Activated naive CD8-positive, alpha-beta T cell treated with anti-CD3 and anti-CD28 coated beads, Interleukin-2, amount 50 U/mL, for 16 hours (primary cell): ENCODE results near the gene AFF1.

ENCODE experiments used
- DNase-seq: peaks from one replicate; pipeline ENCODE4 v3.0.0-alpha.2; 2020; ENCODE audit warnings: low read depth, low spot score

The AFF1 gene

DNA sequence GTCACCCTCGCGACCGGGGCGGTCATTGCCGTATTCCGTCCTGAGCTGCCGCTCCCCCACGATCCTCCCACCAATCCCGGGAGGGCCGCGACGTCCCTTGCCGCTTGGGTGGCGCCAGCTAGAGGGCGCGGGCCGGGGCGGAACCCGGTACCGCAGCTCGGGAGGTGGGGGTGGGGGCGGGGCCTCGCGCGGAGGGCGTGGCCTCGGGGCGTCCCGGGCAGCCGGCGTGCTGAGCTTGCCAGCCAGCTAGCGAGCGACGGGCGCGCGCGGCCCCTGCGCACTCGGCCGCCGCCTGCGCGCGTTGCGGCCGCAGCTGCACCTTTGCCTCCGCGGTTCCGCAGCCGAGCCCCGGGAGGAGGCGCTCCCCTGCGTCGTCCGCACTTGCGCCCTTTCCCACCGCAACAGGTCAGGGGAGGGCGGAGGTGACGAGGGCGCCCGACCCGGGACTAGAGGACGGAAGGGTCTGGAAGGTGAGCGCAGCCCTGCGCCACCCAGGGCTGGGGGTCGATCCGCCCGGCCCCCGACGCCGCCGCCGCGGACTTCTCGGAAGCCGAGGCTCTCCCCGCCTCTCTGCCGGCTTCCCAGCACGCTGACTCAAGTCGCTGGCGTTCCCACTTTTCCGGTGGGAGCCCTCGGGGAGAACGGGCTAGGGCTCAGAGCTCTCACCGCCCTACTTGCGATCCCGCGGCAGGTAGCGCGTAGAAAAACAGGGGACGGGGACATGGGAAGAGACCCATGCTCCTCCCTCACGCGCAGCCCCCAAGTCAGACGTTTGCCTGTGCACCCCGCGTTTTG is at the start of gene AFF1:
Gene AFF1, plus strand, starts transcription at position 241 of the 795 bp plus-strand sequence. CDS start 13,523 bp downstream, outside the sequence.
- DNase-seq, result peak; percentile 71

DNA sequence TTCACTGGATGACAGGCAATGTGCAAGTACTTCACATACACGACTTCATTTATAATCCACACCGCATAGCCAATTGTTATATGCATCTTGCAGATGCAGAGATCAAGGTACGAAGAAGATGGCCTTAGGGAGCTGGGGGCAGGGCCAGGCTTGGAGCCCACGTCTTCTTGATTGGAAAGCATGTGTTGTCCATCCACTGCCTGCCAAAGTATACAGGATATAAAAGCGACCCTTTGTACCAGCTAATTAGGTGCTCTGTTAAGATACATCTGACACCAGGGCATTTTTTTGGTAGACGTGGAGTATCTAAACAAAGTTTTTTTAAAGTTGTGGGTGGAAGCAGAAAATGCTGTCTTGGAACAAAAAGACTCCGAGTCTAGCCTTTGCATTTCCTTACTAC is 44.0 kb upstream of the AFF1 start:
- no peak for DNase-seq

DNA sequence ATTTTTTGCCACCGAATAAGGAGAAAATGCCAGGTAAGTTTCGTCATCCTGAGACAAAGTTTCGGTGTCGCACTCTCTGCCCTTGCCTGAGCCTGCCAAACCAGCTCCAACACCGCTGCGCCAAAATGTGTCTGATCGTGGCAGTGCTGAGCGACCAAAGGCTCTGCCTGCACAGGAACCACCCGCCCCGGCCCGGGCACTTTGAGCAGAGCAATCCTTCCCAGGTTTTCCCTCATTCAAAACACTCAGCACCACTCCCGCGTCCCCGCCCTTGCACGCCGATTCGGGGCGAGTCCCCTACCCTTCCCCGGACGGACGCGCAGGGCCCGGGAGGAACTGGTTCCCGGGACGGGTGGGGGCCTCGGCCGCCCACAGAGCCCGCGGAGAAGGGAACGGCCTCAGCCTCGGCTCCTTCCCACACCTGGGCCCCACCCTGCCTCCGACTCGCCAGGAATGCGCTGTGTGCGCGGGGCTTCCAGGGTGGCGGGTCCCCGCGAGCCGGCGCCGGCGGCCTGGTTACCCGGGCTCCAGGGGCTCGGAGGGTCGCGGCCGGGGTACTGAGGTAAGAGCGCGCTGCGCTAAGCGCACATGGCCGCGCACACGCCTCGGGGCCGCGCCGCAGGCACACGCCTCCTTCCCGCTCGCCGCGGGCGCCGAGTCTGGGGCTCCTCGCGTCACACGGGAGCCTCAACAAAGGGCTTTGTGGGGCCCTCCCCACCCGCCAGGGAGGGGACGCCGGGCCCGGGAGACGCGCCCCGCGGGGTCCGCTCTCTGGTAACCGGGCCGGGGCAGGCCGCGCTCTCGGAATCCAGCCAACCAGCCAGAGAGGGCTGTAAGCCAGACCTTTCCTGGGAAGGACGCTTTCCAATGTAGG is 42.8 kb upstream of the AFF1 start, which contains the start of gene C4orf36:
Gene C4orf36, minus strand, starts transcription at position 661 of the 874 bp plus-strand sequence. CDS start 902 bp downstream, outside the sequence.
- no peak for DNase-seq

GRCh38 chr4:86892636-86892960 is 42.2 kb upstream of the AFF1 start:
- no peak for DNase-seq

DNA sequence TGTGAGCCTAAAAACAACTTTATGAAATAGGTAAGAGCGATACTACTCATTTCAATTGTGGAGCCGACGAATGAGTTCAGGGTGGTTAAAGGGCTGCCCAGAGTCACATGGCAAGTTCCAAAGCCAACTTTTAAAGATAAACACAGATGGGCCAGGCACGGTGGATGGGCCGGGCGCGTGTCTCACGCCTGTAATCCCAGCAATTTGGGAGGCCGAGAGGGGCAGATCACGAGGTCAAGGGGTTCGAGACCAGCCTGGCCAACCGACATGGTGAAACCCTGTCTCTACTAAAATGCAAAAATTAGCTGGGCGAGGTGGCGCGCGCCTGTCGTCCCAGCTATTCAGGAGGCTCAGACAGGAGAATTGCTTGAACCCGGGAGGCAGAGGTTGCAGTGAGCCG is 41.7 kb upstream of the AFF1 start:
- DNase-seq, result no peak

DNA sequence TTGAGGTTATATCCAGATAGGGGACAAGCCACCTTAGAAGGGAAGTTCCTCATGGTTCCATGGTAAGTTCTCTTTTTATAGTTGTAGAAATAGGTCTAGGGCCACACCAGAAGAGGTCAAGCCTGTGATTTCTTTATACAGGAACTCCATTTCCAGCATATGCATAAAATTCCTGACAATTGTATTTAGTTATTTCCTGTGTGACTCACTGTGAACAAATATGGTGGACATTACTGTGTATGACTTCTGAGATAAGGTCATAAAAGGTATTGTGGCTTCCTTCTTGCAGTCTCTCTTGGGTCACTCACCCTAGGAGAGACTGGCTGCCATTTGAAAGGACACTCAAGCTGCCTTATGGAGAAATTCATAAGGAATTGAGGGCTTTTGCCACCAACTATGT is 40.4 kb upstream of the AFF1 start:
- DNase-seq, result no peak

GRCh38 chr4:86895692-86896488 is 38.9 kb upstream of the AFF1 start:
- DNase-seq, result no peak

DNA sequence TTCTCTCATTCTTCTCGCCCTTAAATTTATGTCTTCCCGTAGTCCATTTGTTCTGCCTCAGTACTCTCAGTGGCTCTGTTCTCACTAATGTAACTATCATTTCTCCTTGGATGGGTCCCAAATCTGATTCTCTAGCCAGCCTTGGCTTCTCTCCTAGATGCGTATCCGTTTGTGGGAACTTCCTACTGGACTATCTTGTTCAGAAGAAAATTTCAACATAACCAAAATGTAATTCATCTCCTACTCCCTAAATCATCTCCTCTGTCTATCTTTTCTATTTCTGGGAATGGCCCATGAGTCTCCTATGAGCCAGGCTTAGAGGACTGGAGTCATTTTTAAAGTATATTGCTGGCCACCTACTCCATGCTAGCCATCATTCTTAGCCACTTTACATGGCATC is 38.2 kb upstream of the AFF1 start:
- no peak for DNase-seq

GRCh38 chr4:86898562-86898961 is 36.2 kb upstream of the AFF1 start:
- no peak for DNase-seq

DNA sequence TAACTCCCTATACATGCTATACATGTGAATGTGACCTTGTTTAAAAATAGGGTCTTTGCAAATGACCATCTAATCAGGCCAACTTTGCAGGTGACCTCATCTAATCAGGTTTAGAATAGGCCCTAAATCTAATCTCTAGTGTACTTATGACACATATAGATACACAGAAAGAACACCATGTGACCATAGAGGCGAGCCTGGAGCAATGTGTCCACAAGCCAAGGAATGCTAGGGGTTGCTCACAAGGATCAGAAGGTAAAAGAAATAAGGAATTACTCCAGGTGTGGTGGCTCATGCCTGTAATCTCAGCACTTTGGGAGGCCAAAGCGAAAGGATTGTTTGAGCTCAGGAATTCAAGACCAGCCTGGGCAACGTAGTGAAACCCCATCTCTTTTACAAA is 32.9 kb upstream of the AFF1 start:
- DNase-seq, result no peak

GRCh38 chr4:86908251-86908657 is 26.6 kb upstream of the AFF1 start:
- DNase-seq, result no peak

DNA sequence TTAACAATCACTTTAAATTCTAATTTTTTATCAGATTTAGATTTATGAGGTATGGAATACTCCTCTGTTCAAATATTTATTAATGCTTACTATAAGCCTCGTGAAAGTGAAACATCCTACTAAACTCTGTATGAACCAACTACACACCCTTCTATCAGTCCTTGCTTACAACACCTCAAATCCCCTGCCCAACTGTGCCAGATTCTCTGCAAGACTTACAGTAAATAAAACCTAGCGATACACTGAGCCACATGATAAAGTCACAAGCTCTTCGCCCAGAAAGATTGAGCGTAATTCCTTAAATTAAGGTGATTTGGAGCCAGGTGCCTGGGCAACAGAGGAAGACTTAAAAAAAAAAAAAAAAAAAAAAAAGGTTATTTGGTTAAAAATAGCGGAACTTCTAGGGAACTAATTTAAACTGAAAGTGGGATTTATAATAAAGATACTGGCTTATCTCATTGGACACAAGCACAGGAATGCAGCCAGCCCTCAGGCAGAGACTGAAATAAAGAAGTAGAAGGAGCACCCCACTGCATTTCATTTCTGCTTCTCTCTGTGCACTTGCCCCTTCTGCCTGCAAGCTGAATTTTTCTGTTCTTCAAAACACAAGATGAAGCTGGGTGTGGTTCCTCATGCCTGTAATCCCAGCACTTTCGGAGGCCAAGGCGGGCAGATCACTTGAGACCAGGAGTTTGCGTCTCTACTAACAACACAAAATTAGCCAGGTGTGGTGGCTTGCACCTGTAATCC is 25.1 kb upstream of the AFF1 start:
- DNase-seq, result no peak

GRCh38 chr4:86910369-86910768 is 24.4 kb upstream of the AFF1 start:
- DNase-seq, result no peak

DNA sequence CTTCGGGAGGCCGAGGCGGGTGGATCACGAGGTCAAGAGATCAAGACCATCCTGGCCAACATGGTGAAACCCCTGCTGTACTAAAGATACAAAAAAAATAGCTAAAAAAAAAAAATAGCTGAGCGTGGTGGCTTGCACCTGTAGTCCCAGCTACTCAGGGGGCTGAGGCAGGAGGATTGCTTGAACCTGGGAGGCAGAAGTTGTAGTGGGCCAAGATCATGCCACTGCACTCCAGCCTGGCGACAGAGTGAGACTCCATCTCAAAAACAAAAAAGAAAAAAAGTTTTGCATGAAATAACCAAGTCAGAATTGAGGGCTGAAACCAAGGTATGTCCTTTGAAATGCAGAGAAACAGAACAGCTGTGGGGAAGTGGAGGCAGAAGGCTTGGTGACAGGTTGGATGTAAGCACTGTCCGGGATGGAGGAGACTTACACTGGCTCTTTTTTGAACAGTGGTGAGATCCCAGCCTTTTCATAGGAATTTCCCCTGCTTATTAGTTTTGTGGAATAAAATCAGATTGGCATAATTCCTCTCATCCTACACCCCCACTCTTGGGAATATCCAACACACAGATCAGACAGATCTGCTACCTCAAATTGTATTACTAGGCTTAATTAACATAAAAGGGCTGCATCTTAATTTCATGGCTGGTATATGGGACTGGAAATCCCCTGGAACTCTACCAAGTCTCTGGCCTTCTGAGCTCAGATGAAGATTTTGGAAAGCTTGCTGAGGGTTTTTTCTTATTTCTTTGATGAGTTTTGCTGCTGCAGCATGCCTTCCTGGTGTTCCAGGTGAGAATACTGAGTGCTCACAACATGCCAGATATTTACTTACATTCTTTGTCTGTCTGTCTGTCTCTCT is 23.8 kb upstream of the AFF1 start:
- no peak for DNase-seq

DNA sequence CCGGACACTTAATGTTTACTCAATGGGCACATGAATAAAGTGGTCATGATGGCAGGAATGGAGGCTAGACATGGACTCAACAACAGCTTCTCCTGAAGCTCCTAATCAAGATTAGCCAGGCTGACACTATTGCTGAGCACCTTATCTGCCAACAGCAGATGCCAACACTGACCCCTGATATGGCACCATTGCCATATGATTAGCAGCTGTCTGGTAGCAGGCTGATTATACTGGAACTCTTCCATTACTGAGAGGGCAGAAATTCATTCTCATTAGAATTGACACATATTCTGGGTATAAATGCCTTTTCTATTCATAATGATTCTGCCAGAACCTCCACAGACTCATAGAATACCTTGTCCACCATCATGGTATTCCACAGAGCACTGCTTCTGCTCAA is 18.4 kb upstream of the AFF1 start:
- DNase-seq, result no peak

- no peak for DNase-seq
Measured at GRCh38 chr4:86917212-86918039, 17.4 kb upstream of the AFF1 start.

DNA sequence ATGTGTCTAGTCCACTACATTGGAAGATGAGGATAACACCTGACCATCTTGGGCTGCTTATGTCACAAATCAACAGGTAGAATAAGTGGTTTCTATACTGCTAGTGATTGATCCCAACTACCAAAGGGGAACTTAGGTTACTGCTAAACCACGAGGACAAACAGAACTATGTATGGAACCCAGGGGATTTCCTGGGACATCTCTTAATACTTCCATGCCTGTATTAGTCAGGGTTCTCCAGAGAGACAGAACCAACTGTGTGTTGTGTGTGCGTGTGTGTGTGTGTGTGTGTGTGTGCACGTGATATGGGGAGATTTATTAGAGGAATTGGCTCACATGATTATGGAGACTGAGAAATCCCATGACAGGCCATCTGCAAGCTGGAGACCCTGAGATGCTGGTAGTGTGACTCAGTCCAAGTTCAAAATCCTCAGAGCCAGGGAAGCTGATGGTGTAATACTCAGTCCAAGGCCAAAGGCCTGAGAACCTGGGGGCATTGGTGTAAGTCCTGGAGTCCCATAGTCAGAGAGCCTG is 16.2 kb upstream of the AFF1 start:
- DNase-seq, result no peak

GRCh38 chr4:86919561-86920223 is 15.1 kb upstream of the AFF1 start:
- DNase-seq, result no peak
